Measurements from ENCODE around the gene TCF7L1. TPM values are rescaled to one million over a fixed set of nuclear protein-coding genes. Genes with fewer than 3 reads are reported as not detected.

Gene TCF7L1
- total RNA-seq, 1 donor from 2014 or later: 5.7 TPM

DNA sequence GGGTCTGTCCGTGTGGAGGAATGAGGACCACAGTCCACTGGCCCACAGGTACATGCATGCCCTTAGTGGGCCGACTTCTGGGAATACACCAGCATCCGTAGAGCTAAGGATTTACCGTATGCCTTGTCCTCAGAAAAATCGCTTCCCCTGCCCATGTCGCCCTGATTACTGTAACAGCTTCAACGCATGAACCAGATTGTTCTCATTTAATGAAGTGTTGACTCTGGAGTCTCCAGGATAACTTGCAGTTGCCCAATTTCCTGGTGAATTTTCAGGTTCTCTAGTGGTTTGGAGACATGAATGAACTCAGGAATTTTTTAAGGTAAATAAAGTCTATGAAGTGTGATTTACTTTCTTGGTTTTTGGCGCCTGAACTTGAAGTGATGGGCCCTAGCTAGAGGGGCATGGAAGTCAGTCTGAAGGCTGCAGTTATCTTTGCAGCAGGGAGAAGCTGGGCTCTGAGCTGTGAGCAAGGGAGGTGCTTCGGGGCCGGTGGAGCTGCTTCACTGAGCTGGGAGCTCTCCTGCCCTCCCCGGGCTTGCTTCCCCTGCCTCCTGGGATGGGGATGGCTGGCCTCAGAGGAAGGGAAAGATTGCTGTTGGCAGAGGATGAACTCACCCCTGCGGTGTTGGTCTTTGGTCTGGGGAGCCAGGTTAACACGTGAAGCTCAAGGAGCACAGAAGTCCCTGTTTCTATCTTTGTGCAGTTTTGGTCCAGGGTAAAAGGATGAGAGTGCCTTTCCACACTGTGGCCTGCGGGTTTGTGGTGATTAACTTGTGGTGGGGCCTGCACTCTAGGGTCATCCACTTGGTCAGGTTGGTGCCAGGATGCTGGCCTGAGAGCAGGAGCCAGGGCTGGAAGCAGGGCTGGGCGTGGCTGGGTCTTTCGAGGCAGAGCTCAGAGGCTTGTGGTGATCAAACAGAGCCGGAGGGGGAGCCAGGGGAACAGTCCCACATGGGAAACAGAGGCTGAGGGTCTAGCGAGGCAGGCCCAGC is 28.1 kb downstream of the TCF7L1 start:
- DNase-seq (ENCODE audit: low spot score): no peak
- ATAC-seq: no peak

DNA sequence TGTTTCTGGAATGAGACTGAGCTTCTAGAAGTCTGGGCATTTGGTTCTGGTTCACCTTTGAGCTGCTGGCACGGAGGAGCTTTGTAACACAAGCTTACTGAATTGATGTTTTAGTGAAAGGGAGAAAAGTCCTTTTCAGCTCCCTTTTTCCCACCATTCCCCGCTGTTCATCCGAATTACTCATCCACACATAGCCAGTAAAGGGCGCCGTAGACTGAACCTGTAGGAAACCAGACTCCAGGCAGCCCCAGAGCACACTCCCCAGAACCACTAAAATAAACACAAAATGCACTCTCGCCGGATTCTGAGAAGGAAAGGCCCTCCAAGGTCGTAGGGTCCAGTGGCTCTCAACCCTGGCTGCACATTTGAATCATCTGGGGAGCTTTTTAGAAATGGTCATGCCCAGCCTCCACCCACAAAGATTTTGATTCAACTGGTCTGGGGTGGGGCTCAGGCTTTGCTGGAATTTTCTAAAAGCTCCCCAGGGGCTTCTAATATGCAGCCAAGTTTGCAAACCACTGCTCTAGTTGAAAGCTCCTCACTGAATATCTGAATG is 29.6 kb downstream of the TCF7L1 start:
- DNase-seq (ENCODE audit: low spot score) (no peak), ATAC-seq (peak; percentile 79)

DNA sequence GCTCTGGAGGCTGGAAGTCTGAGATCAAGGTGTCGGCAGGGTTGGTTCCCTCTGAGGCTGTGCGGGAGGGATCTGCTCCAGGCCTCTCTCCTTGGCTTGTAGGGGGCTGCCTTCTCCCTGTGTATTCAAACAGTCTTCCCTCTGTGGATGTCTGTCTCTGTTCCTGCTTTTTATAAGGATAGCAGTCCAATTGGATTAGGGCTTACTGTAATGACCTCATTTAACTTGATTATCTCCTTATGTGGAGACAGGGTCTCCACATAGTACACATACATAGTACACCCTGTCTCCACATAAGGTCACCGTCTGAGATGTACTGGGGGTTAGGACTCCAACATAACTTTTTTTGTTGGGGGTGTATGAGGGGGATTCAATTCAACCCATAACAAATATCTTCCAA is 30.5 kb downstream of the TCF7L1 start:
- DNase-seq (ENCODE audit: low spot score) (no peak), ATAC-seq (no peak)

DNA sequence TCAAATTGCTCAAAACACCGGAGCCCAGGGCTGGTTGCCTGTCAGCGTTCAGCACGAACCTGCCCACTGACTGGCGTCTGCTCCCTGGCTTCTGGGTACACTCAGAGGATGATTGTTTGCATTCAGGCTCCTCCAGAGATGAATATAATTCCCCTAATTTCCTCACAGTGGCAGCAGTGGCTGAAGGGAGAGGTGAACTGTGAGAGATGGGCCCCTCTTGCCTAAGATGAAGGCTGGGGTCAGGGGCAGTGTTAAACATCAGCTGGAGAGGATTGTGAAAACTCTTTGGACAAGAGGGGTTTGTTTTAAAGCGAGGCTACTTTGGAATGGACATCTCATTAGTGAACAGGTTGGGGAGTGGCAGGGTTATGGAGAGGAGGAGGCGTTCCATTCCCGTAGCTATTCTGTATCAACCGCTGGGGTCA is 31.0 kb downstream of the TCF7L1 start:
- DNase-seq (ENCODE audit: low spot score) (no peak), ATAC-seq (no peak)

DNA sequence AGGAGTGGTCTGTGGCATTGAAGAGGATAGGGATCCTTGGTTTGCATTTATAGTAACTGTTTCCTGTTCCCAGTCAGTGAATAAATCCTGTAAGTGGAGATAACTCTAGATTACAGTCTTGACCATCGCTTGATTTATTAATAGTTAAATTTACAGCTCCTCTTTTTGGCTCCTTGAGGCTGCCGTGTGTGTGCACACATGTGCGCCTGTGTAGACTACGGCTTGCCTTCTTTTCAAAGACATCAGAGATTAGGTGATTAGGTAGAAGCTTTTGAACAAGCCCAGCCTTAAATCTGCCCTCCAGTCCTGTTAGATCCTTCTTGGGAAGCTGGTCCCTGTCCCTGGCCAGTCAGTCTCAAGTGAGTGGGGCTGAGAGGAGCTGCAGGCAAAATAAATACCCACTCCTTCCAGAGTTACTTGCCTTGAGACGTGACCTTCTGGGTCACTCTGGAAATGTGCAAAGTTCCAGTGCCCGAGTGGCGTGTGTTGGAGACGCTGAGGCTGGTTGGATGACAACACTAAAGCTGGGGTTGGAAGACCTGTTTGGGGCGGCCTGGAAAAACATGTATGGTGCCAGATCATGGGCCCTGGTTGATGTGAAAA is 32.0 kb downstream of the TCF7L1 start:
- ATAC-seq: no peak
- no peak for DNase-seq (ENCODE audit: low spot score)

DNA sequence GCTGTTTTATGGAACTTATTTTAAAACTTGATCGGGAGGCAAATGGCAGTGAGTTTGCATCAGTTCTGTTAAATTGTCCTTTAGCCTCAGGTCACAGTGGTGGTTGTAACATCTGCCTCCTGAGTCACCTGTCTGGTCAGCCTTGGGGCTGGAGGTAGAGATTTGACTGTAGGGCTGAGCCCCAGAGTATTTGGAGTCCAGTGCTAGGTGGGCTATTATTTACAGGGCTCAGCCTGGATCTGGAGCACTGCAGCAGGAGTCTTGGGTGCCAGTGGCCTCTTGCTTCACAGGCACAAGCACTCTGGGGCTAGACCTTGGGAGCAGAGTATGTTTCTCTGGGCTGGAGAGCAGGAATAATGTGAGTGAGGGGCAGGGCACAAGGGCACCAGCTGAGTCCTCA is 32.8 kb downstream of the TCF7L1 start:
- DNase-seq (ENCODE audit: low spot score): no peak

DNA sequence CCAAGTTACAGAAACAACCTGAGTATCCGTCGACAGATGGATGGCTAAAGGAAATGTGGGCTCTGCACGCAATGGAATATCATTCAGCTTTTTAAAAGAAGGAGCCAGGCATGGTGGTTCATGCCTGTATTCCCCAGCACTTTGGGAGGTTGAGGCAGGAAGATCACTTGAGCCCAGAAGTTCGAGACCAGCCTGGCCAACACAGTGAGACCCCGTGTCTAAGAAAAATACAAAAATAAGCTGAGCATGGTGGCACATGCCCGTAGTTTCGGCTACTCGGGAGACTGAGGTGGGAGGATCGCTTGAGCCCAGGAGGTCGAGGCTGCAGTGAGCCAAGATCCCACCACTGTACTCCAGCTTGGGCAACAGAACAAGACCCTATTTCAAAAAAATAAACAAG is 34.3 kb downstream of the TCF7L1 start:
- no peak for ATAC-seq
- no peak for DNase-seq (ENCODE audit: low spot score)

More for the DNA sequence above, 32.8 kb downstream of the TCF7L1 start:
- no peak for ATAC-seq

DNA sequence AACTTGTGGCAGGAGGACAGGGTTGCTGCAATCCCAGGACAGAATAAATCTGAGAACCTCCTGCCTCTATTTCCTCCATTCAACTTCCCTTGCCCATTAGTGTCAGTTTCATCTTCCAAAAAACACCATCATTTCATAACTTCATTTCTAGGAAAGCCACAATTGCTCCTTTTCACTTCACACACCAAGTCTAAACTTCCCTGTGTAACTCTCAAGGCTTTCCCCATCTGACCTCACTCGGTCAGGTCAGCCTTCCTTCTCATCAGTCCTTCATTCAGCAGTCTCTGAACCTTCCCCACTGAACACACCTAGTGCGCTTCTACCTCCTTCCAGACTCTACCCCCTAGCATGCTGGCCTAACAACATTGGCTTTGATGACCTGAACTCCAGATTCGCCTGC is 35.8 kb downstream of the TCF7L1 start:
- no peak for DNase-seq (ENCODE audit: low spot score)
- no peak for ATAC-seq

DNA sequence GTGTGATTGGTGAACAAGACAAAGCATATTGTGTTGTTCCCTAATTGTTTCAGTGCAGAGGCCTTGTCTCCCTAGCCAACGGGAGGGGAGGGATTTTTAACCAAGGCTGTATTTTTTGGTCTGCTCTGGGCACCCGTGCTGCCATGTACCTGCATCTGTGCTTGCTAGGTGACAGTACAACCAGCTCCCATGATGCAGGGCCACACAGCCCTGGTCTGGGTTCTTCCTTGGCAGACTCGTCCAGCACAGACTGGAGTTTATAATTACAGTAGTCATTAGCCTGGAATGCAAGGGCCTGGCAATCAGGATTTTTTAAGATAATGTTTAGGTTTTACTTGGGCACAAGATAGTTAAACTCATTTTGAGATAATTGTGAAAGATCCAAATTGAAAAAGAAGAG is 36.4 kb downstream of the TCF7L1 start:
- DNase-seq (ENCODE audit: low spot score) (no peak), ATAC-seq (no peak)

DNA sequence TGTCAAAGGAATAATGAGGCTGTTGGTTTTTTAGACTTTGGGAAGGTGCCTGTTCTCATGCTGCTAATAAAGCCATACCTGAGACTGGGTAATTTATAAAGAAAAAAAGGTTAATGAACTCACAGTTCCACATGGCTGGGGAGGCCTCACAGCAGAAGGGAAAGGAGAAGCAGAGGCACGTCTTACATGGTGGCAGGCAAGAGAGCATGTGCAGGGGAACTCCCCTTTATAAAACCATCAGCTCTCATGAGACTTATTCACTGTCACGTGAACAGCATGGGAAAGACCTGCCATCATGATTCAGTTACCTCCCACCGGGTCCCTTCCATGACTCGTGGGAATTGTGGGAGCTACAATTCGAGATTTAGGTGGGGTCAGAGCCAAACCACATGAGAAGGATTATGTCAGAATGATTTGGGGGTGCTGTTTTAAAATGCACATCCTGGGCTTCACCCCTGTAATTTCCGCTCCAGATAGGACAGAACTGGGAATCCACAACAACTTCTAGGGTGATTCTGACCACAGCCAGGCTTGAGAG is 37.8 kb downstream of the TCF7L1 start:
- ATAC-seq (no peak), DNase-seq (ENCODE audit: low spot score) (no peak)

DNA sequence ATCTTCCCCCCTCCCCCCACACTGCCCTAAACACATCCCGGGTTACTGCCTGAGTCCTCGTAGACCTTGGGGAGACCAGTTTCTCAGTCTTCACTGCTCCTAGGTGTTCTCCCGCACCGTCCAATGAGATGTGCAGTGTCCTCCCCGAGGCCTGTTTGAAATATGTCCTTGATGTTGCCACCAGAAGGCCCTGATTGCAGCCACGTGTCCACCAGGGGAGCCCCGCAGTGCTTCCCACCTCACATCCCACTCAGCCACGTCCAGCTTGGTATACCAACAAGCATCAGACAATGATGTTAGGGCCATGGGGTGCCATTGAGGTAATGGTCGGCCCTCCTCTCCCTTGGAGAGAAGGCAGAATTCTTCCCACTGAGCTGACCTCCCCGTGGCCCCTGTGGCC is 38.7 kb downstream of the TCF7L1 start:
- ATAC-seq (no peak), DNase-seq (ENCODE audit: low spot score) (no peak)

DNA sequence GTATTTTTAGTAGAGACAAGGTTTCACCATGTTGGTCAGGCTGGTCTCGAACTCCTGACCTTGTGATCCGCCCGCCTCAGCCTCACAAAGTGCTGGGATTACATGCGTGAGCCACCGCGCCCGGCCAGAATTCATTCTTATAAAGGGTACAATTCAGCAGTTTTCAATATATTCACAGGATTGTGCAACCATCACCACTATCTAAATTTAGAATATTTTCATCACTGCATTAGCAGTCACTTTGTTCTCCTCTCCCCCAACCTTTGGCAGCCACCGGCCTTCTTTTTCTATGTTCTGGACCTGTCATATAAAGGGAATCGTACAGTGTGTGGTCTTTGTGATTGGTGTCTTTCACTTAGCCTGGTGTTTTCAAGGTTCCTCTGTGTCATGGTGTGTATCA is 40.7 kb downstream of the TCF7L1 start:
- DNase-seq (ENCODE audit: low spot score): no peak
- ATAC-seq: no peak

DNA sequence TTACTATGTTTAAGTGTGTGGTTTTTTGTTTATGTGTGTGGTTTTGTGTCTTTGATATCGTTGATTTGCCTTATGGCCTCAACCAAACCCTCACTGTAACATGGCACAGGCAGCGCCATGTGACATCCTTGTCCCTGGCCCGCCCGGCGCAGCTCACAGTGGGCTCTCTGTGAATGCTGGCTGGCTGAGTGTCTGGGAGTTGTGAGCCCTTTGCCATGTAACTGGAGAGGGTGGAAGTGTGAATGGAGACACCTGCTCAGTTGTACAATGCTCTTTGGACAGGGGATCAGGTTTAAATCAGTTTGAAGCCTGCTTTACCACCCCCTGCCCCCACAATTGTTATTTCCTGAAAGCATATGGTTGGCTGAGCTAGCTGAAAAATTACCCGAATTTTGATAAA is 41.8 kb downstream of the TCF7L1 start:
- no peak for DNase-seq (ENCODE audit: low spot score)
- ATAC-seq: peak; percentile 10

DNA sequence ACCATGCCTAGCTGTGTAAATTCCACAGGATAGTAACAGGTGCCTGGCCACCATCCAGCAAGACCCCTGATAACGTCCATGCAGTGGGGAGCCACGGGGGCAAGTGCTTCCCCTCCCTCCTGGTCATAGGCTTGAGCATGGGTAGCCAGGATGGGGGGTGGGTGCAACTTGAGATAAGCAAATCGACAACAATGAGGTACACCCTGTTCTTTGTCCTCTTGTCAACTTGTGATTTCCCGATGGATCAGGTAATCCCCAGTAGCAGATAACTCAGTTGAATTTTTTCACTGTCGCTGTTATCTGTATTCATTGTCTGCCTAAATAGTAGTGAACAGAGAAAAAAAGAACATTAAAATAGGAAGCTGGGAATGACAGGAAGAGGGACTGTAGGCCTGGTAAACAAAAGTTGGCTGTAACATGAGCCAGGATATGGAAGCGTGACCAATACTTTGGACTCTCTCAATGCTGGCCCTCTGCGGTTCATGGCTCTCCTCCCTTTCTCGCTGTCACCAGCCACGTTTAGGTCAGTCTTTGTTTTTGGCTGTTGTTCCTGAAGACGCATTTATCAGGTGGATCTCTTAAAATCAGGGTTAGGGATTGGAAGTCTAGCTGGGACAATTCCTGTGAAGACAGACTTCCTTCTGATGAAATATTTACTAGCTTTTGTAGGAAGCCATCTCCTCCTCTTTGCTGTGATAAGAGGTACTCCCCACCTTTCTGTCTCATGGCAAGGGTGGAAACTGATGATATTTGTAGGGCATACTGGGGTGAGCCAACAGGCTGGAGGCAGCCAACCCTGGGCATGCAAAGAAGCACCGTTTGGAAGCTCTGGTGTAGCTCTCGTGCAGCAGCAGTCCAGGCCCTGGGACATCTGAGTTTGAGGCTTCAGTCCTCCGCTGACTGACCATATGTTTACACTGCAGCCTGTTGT is 42.4 kb downstream of the TCF7L1 start:
- ATAC-seq (peak; percentile 93), DNase-seq (ENCODE audit: low spot score) (peak; percentile 80)

DNA sequence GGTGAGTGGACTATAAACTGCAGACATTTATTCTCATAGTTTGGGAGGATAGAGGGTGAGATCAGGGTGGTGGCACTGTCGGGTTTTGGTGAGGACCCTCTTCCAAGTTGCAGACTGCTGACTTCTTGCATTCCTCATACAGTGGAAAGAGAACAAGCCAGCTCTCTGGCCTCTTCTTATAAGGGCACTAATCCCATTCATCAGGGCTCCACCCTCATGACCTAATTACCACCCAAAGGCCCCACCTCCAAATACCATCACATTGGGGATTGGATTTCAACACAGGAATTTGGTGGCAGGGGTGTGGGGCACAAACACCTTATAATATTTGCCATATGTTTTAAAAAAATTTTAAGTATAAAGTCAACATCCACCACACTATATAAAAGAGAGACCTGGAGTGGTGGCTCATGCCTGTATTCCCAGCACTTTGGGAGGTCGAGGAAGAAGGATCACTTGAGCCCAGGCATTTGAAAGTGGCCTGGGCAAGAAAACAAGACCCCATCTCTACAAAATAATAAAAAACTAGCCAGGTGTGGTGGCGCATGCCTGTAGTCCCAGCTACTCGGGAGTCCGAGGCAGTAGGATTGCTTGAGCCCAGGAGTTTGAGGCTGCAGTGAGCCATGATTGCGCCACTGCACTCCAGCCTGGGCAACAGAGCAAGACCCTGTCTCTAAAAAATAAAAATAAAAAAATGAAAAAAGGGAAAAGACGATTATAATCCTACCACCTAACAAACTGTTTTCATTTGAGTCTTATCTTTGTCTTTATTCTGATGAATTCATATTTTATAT is 44.0 kb downstream of the TCF7L1 start:
- ATAC-seq (no peak), DNase-seq (ENCODE audit: low spot score) (no peak)

DNA sequence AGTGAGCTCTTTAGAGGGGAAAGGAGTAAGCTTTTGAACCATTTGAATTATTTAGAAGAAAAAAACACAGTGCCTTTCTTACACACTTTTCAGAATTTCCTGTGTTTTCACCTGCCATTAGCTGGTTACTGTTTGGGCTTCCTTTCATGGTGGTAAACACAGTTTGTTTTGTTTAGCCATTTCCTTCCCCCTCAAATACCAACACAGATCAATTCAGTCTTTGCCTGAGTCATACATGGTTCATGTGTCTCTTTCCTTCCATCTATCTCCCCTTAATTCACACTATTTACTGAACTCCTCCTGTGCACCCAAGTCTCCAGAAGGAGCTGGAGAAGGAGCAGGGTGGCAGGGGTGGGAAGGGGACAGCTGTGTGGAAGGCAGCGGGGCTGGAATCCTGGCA is 45.0 kb downstream of the TCF7L1 start:
- ATAC-seq (no peak), DNase-seq (ENCODE audit: low spot score) (no peak)

DNA sequence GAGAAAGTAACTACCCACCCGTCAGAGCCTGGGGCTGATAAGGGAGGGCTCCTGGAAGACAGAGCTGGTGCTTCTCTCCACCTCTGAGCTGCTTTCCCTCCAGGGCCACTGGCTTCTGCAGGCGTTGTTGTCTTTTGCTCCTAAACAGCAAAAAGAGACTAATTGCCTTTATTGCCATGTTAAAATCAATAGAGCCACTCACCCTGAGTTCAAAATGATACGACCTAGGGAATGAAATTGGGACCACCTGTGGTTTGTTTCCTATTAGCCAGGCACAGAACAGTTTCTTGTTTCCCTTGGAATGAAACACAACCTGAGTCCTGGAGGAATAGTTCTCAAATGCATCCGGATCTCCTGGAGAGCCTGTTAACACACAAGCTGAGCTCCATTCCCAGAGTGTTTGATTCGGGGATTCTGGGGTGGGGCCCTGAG is 45.8 kb downstream of the TCF7L1 start:
- DNase-seq (ENCODE audit: low spot score) (no peak), ATAC-seq (no peak)

DNA sequence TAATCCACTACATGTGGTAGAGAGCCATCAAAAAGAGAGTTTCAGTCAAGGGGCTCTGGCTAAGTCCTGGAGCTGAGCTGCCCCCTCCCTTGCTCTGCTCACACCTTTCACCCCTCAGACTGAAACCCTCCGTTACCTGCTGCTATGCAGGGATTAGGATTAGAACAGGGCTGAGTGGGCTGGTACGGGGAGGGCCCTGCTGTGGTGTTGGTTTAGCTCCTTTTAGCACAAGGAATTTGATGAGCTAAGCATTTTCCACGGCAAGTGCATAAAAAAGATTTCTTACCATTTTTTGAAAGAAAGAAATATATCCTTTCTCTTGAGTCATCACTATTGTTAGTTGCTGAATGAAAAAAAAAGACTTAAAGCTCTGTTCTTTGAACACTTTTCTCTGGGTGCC is 46.3 kb downstream of the TCF7L1 start:
- ATAC-seq (no peak), DNase-seq (ENCODE audit: low spot score) (no peak)

DNA sequence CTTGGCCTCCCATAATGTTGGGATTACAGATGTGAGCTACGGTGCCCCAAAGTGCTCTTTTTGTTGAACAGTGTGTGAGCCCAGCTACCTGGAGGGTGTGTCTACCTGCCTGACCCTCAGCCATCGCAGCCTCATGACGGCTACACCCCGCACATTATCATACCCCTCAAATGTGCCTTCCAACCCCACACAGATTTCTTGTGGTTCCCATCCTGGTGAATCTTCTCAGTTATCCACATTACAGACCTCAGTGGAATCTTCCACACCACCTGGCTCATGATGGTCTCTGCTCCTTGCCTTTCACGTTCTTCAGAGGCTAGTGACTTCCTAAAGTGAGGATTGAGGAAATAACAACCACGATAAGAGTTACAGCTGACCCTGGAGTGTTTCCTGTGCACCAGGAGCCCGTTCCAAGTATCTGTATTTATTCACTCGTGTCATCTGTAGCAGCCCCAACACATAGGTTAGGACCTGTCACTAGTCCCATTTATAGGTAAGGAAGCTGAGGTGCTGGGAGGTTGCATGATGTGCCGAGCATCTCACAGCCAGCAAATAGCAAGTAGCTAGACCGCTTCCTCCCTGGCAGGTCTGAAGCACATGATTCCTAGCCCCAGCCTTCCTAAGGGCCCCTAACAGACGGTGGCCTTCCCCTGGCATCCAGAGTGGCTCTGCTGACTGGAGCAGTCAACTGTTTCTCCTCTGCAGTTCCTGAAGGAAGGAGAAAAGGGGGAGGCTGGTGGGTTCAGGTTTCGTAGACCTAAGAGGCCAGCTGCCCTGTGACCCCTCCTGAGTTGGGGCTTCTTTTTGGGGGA is 47.3 kb downstream of the TCF7L1 start:
- no peak for ATAC-seq

More for the DNA sequence above, 47.3 kb downstream of the TCF7L1 start:
- DNase-seq (ENCODE audit: low spot score): no peak
